B cell (primary cell): Measurements from ENCODE around the gene OTOR. TPM values are rescaled to one million over a fixed set of nuclear protein-coding genes. Genes with fewer than 3 reads are reported as not detected.

ENCODE experiments used
- ATAC-seq: fragments of 200-7000 bp; cut with Tn5 transposase; one replicate; pipeline ENCODE4 v1.10.0; 2021; ENCODE audit warnings: low read depth, mild to moderate bottlenecking, moderate number of reproducible peaks, moderate library complexity
- CTCF ChIA-PET: fragments of 350-600 bp; sonication (Branson Sonifier 250); formaldehyde crosslinking; loops from one replicate; lab custom pipeline; 2021; ENCODE audit warnings: antibody characterized with exemption, inconsistent platforms; lab: Charles Lee
- POLR2A ChIA-PET: fragments of 350-600 bp; sonication (Branson Sonifier 250); formaldehyde crosslinking; loops from one replicate; lab custom pipeline; 2021; ENCODE audit warnings: antibody characterized with exemption; lab: Charles Lee
- DNase-seq: peaks from one replicate; pipeline ENCODE4 v3.0.0; 2013
- H2AFZ ChIP-seq: 2 replicates; pipeline ENCODE4 v1.6.1; 2012; ENCODE audit warnings: mild to moderate bottlenecking, low read depth, low read length; ENCODE audit not compliant: insufficient read depth, poor library complexity, severe bottlenecking
- H3K27ac ChIP-seq, 2 donors: 1 replicate in 1 of 2; 2 replicates in 1 of 2; pipeline ENCODE4 v1.5.1; 2012 to 2013; ENCODE audit warnings: low read length in 2 of 2, mild to moderate bottlenecking in 2 of 2, moderate library complexity in 1 of 2
- H3K27me3 ChIP-seq, 4 experiments: fragments of 200-600 bp in 1 of 4; sonication (generic) in 1 of 4; replicated peaks in 1 of 4; 1 replicate in 2 of 4; 2 replicates in 2 of 4; pipeline versions ENCODE4 v1.6.1 to v1.7.0; 2013 to 2016; ENCODE audit warnings: low read length in 3 of 4, mild to moderate bottlenecking in 2 of 4, mixed read lengths in 1 of 4, moderate library complexity in 1 of 4; ENCODE audit not compliant: insufficient read depth in 4 of 4, control insufficient read depth in 3 of 4; ENCODE audit errors: control extremely low read depth in 1 of 4
- H3K36me3 ChIP-seq, 2 experiments: replicated peaks in 1 of 2; 1 replicate in 1 of 2; 2 replicates in 1 of 2; pipeline versions ENCODE4 v1.6.1 to v1.7.1; 2013; ENCODE audit warnings: low read length in 1 of 2; ENCODE audit not compliant: insufficient read depth in 2 of 2, control insufficient read depth in 1 of 2; ENCODE audit errors: control extremely low read depth in 1 of 2, extremely low read depth in 1 of 2
- H3K4me1 ChIP-seq, 2 donors: fragments of 200-600 bp in 1 of 2; sonication (generic) in 1 of 2; 1 replicate in 1 of 2; 2 replicates in 1 of 2; pipeline versions ENCODE4 v1.5.1 to v1.6.1; 2013 to 2017; ENCODE audit warnings: low read length in 2 of 2; ENCODE audit not compliant: control insufficient read depth in 2 of 2, insufficient read depth in 2 of 2
- H3K4me2 ChIP-seq: replicated peaks from 2 replicates; pipeline ENCODE3; 2012; ENCODE audit warnings: mild to moderate bottlenecking, low read depth, low read length; ENCODE audit not compliant: poor library complexity, severe bottlenecking
- H3K4me3 ChIP-seq, 5 experiments: fragments of 200-600 bp in 1 of 5; sonication (generic) in 1 of 5; 1 replicate in 3 of 5; 2 replicates in 2 of 5; pipeline versions ENCODE4 v1.5.1 to v1.7.0; 2011 to 2016; ENCODE audit warnings: low read length in 4 of 5, mild to moderate bottlenecking in 4 of 5, low read depth in 2 of 5, control low read depth in 1 of 5, moderate library complexity in 1 of 5; ENCODE audit not compliant: insufficient read depth in 1 of 5; ENCODE audit errors: control extremely low read depth in 1 of 5, extremely low read depth in 1 of 5
- H3K79me2 ChIP-seq: fragments of 200-600 bp; sonication (generic); one replicate; pipeline ENCODE4 v1.6.0; 2016; ENCODE audit warnings: low read length; ENCODE audit not compliant: control insufficient read depth, insufficient read depth
- H3K9ac ChIP-seq: fragments of 200-600 bp; sonication (generic); 2 replicates; pipeline ENCODE4 v1.6.1; 2017; ENCODE audit warnings: mild to moderate bottlenecking, low read length, moderate library complexity
- H3K9me3 ChIP-seq, 3 donors: one replicate each; pipeline versions ENCODE4 v1.6.1 to v1.7.1; 2013; ENCODE audit warnings: low read length in 2 of 3; ENCODE audit not compliant: control insufficient read depth in 2 of 3, insufficient read depth in 1 of 3; ENCODE audit errors: control extremely low read depth in 1 of 3
- H4K20me1 ChIP-seq: 2 replicates; pipeline ENCODE4 v1.6.0; 2012; ENCODE audit warnings: mild to moderate bottlenecking, low read length; ENCODE audit not compliant: insufficient read depth, control insufficient read depth, poor library complexity, severe bottlenecking
- H3K27ac Mint-ChIP-seq: one replicate; pipeline ENCODE4 v1.8.0; 2021; ENCODE audit warnings: mixed read lengths
- H3K27me3 Mint-ChIP-seq: one replicate; pipeline ENCODE4 v1.8.0; 2021; ENCODE audit warnings: mixed read lengths
- H3K4me1 Mint-ChIP-seq: one replicate; pipeline ENCODE4 v1.8.0; 2021; ENCODE audit warnings: mixed read lengths
- H3K4me3 Mint-ChIP-seq: one replicate; pipeline ENCODE4 v1.8.0; 2021; ENCODE audit warnings: mixed read lengths
- H3K9me3 Mint-ChIP-seq: one replicate; pipeline ENCODE4 v1.8.0; 2022; ENCODE audit warnings: mixed read lengths; ENCODE audit not compliant: insufficient read depth
- EZH2 ChIP-seq: IDR thresholded peaks from 2 replicates; pipeline ENCODE4 v1.6.1; 2012; ENCODE audit warnings: borderline replicate concordance, low read depth, mild to moderate bottlenecking, moderate library complexity, low read length; ENCODE audit not compliant: insufficient read depth, poor library complexity, severe bottlenecking
- WGBS: methylation state at CpG from one replicate; pipeline ENCODE4 v1.1.5; 2013; ENCODE audit warnings: missing lambda C conversion rate; ENCODE audit not compliant: insufficient coverage; 5-methylcytosine and 5-hydroxymethylcytosine counted together
- intact Hi-C: fragments of 100-400 bp; cut with micrococcal nuclease; formaldehyde crosslinking; loops from one replicate; pipeline ENCODE4 v1.10.0; 2022
- polyA plus RNA-seq: library from polyadenylated mRNA; depleted of rRNA; stranded (reverse); fragments of >200 nt; gene quantifications from 2 replicates; pipeline ENCODE4 v1.2.3, GENCODE V29; 2012
- total RNA-seq, 2 donors: library from RNA; stranded (reverse); fragments of 120-200 nt in 1 of 2; gene quantifications; 1 replicate in 1 of 2; 2 replicates in 1 of 2; pipeline versions ENCODE4 v1.2.3 to v1.2.4, GENCODE V29; 2013 to 2022
- TF ChIP-seq, protein P1 (sequence below): fragments of 200-600 bp; IDR thresholded peaks from one replicate; pipeline ENCODE4 v1.8.0; 2022; ENCODE audit warnings: antibody characterized with exemption, mild to moderate bottlenecking

OTOR gene
- total and polyA plus RNA-seq, 2 donors (not counting 1 experiment from before 2014, with no cell fraction given): not detected

- DNase-seq (no peak), ATAC-seq (no peak)
- Histone ChIP-seq H2AFZ (no peak overlapping the region), H3K4me2 (no peak overlapping the region), H3K36me3 (no peaks in the 10 kb centered on the region), H3K27me3 (peaks cover 0 to 6% (median 2%) of the 10 kb centered on the region in 4 experiments), H3K4me1 (peaks cover 5 to 14% of the 10 kb centered on the region in 2 donors), H3K79me2 (no peaks in the 10 kb centered on the region), H3K9ac (no peak overlapping the region), H3K9me3 (peaks cover 0 to 10% (median 3%) of the 10 kb centered on the region in 3 donors), H3K27ac (no peak overlapping the region), H4K20me1 (no peaks in the 10 kb centered on the region), H3K4me3 (no peak overlapping the region)
- intact Hi-C loops: no loop called here
- Mint-ChIP-seq H3K9me3 (peaks cover 3% of the 10 kb centered on the region), H3K4me3 (no peak overlapping the region), H3K4me1 (peaks cover 18% of the 10 kb centered on the region), H3K27ac (no peak overlapping the region), H3K27me3 (peaks cover 38% of the 10 kb centered on the region)
- no peak for TF ChIP-seq EZH2
- CTCF ChIA-PET: no interaction called here
- POLR2A ChIA-PET: no interaction called here
Observed at GRCh38 chr20:16709017-16709416, 39.1 kb upstream of the OTOR start.

DNA sequence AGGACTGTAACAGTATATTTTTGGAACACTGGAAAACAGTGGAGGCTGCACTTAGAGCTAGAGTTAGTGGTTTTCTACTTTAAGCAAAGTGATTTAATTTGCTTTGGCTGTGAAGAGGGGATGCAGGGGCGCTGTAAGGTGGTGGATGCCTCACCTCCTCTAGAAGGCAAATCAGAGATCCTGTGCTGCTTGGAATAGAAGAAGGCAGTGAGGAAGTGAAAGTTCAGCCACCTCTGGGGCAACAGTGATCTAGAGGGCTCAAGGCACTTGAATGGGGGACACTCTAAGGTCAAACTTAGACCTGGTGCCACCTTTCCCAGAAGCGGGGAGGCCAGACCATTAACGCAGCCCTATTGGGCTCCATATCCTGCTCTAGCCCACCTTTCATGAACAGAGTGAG is 37.4 kb upstream of the OTOR start:
- no peak for DNase-seq
- H3K9ac ChIP-seq: no peak overlapping the region
- H2AFZ ChIP-seq: no peak overlapping the region
- no peaks in the 10 kb centered on the region for H3K79me2 ChIP-seq
- H3K4me1 ChIP-seq: peaks cover 5 to 14% of the 10 kb centered on the region in 2 donors
- no peak overlapping the region for H3K4me2 ChIP-seq
- Mint-ChIP-seq H3K4me3 (no peak overlapping the region), H3K27ac (no peak overlapping the region), H3K27me3 (peaks cover 41% of the 10 kb centered on the region), H3K9me3 (no peaks in the 10 kb centered on the region), H3K4me1 (peaks cover 18% of the 10 kb centered on the region)
- ChIA-PET POLR2A (no interaction called here), CTCF (interaction anchor here (1.4 kb wide), 1 partner anchor 10 kb away, joined by 3 read pairs; no protein-coding TSS in a partner anchor)
- no peak overlapping the region for H3K4me3 ChIP-seq
- WGBS: 90% methylated on average over 2 of the region's 3 CpGs
- TF ChIP-seq, protein P1, sequence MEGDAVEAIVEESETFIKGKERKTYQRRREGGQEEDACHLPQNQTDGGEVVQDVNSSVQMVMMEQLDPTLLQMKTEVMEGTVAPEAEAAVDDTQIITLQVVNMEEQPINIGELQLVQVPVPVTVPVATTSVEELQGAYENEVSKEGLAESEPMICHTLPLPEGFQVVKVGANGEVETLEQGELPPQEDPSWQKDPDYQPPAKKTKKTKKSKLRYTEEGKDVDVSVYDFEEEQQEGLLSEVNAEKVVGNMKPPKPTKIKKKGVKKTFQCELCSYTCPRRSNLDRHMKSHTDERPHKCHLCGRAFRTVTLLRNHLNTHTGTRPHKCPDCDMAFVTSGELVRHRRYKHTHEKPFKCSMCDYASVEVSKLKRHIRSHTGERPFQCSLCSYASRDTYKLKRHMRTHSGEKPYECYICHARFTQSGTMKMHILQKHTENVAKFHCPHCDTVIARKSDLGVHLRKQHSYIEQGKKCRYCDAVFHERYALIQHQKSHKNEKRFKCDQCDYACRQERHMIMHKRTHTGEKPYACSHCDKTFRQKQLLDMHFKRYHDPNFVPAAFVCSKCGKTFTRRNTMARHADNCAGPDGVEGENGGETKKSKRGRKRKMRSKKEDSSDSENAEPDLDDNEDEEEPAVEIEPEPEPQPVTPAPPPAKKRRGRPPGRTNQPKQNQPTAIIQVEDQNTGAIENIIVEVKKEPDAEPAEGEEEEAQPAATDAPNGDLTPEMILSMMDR: no peak
- no peak for TF ChIP-seq EZH2
- no peak for ATAC-seq
- intact Hi-C loops: no loop called here
- peaks cover 0 to 8% (median 3%) of the 10 kb centered on the region in 3 donors for H3K9me3 ChIP-seq
- H3K27ac ChIP-seq: no peak overlapping the region
- no peaks in the 10 kb centered on the region for H3K36me3 ChIP-seq
- peaks cover 0 to 5% (median 2%) of the 10 kb centered on the region in 4 experiments for H3K27me3 ChIP-seq
- H4K20me1 ChIP-seq: no peaks in the 10 kb centered on the region
